NT2/D1 (cell line): ENCODE data around the gene RBM8A.
A peak's percentile ranks its signal among the peaks of the same experiment; 100 is the strongest.

Experiments
- DNase-seq: peaks from one replicate; pipeline ENCODE4 v3.0.0-alpha.2; 2011; ENCODE audit warnings: low read depth, low spot score
- H3K27me3 ChIP-seq: 2 replicates; pipeline ENCODE4 v1.6.0; 2011; ENCODE audit warnings: mild to moderate bottlenecking; ENCODE audit not compliant: insufficient read length, insufficient read depth
- H3K36me3 ChIP-seq: 2 replicates; pipeline ENCODE4 v1.6.1; 2011; ENCODE audit warnings: mild to moderate bottlenecking, low read length, mixed read lengths; ENCODE audit not compliant: insufficient read depth, insufficient read length
- H3K4me1 ChIP-seq: 2 replicates; pipeline ENCODE4 v1.5.1; 2011; ENCODE audit not compliant: insufficient read depth, insufficient read length
- H3K4me3 ChIP-seq: 2 replicates; pipeline ENCODE4 v1.5.1; 2011; ENCODE audit warnings: low read depth; ENCODE audit not compliant: insufficient read length
- H3K9ac ChIP-seq: 2 replicates; pipeline ENCODE4 v1.6.0; 2011; ENCODE audit warnings: low read depth; ENCODE audit not compliant: insufficient read length
- H3K9me3 ChIP-seq: 2 replicates; pipeline ENCODE4 v1.5.1; 2011; ENCODE audit warnings: mild to moderate bottlenecking, low read length; ENCODE audit not compliant: insufficient read depth
- SUZ12 ChIP-seq: IDR thresholded peaks from 2 replicates; pipeline ENCODE4 v1.6.1; 2011; ENCODE audit not compliant: insufficient read length, insufficient read depth; ENCODE audit errors: extremely low read depth
- YY1 ChIP-seq: IDR thresholded peaks from 2 replicates; pipeline ENCODE4 v1.6.1; 2011; ENCODE audit not compliant: insufficient read length, insufficient read depth
- ZNF274 ChIP-seq: IDR thresholded peaks from 2 replicates; pipeline ENCODE4 v1.6.1; 2011; ENCODE audit warnings: mild to moderate bottlenecking, low read depth, low read length

RBM8A gene

GRCh38 chr1:145885738-145886287, 41.5 kb downstream of the RBM8A start, which contains the start of gene ANKRD35:
ANKRD35 (minus strand) TSS chr1:145885866; CDS start chr1:145885758, 108 bp downstream.
- peak; percentile 76 for DNase-seq
- Histone ChIP-seq H3K9me3 (no peaks in the 10 kb centered on the region), H3K36me3 (no peaks in the 10 kb centered on the region), H3K27me3 (peaks cover 26% of the 10 kb centered on the region), H3K4me3 (peak within 1 kb of the TSS; percentile 59), H3K4me1 (peaks cover 6% of the 10 kb centered on the region), H3K9ac (peak within 1 kb of the TSS; percentile 52)
- TF ChIP-seq SUZ12, result no peak
- TF ChIP-seq YY1, result no peak
- no peak for TF ChIP-seq ZNF274

GRCh38 chr1:145884675-145885074, 42.6 kb downstream of the RBM8A start:
- Histone ChIP-seq H3K27me3 (peaks cover 26% of the 10 kb centered on the region), H3K9ac (no peak overlapping the region), H3K4me1 (peaks cover 6% of the 10 kb centered on the region), H3K4me3 (no peak overlapping the region), H3K36me3 (no peaks in the 10 kb centered on the region), H3K9me3 (no peaks in the 10 kb centered on the region)
- no peak for DNase-seq
- no peak for TF ChIP-seq SUZ12
- TF ChIP-seq YY1, result no peak
- TF ChIP-seq ZNF274, result no peak

- Histone ChIP-seq H3K27me3 (peaks cover 17% of the 10 kb centered on the region), H3K9ac (peak overlapping the region; percentile 14), H3K36me3 (no peaks in the 10 kb centered on the region), H3K4me3 (no peak overlapping the region), H3K9me3 (no peaks in the 10 kb centered on the region), H3K4me1 (peaks cover 14% of the 10 kb centered on the region)
- TF ChIP-seq SUZ12, result no peak
- no peak for TF ChIP-seq YY1
- TF ChIP-seq ZNF274, result no peak
- DNase-seq, result no peak
Measured at GRCh38 chr1:145879775-145880174, 47.5 kb downstream of the RBM8A start.

- no peaks in the 10 kb centered on the region for H3K9me3 ChIP-seq
- H3K4me3 ChIP-seq, result no peak overlapping the region
- TF ChIP-seq ZNF274, result no peak
- TF ChIP-seq SUZ12, result no peak
- TF ChIP-seq YY1, result no peak
- H3K9ac ChIP-seq, result no peak overlapping the region
- peaks cover 6% of the 10 kb centered on the region for H3K27me3 ChIP-seq
- H3K36me3 ChIP-seq, result no peaks in the 10 kb centered on the region
- DNase-seq, result no peak
- peaks cover 14% of the 10 kb centered on the region for H3K4me1 ChIP-seq
Measured at GRCh38 chr1:145878724-145879123, 48.6 kb downstream of the RBM8A start.

- no peak for TF ChIP-seq ZNF274
- no peak for TF ChIP-seq SUZ12
- no peak for TF ChIP-seq YY1
Measured at GRCh38 chr1:145877923-145878486, 49.3 kb downstream of the RBM8A start.

GRCh38 chr1:145874646-145875045, 52.6 kb downstream of the RBM8A start:
- peaks cover 5% of the 10 kb centered on the region for H3K27me3 ChIP-seq
- TF ChIP-seq YY1, result no peak
- no peak for TF ChIP-seq SUZ12
- TF ChIP-seq ZNF274, result no peak

More at GRCh38 chr1:145877923-145878486, 49.3 kb downstream of the RBM8A start:
- no peak for DNase-seq
- H3K9me3 ChIP-seq, result no peaks in the 10 kb centered on the region
- H3K4me1 ChIP-seq, result peaks cover 16% of the 10 kb centered on the region
- H3K36me3 ChIP-seq, result no peaks in the 10 kb centered on the region
- H3K9ac ChIP-seq, result no peak overlapping the region
- no peak overlapping the region for H3K4me3 ChIP-seq
- H3K27me3 ChIP-seq, result peaks cover 5% of the 10 kb centered on the region

GRCh38 chr1:145871994-145872924, 55.0 kb downstream of the RBM8A start:
- no peak overlapping the region for H3K4me3 ChIP-seq
- H3K4me1 ChIP-seq, result peaks cover 3% of the 10 kb centered on the region
- peaks cover 5% of the 10 kb centered on the region for H3K27me3 ChIP-seq
- no peaks in the 10 kb centered on the region for H3K9me3 ChIP-seq
- DNase-seq, result no peak
- no peaks in the 10 kb centered on the region for H3K36me3 ChIP-seq
- no peak overlapping the region for H3K9ac ChIP-seq
- no peak for TF ChIP-seq ZNF274
- no peak for TF ChIP-seq SUZ12
- TF ChIP-seq YY1, result no peak

More at GRCh38 chr1:145874646-145875045, 52.6 kb downstream of the RBM8A start:
- no peak for DNase-seq
- peaks cover 17% of the 10 kb centered on the region for H3K4me1 ChIP-seq
- no peaks in the 10 kb centered on the region for H3K36me3 ChIP-seq
- no peaks in the 10 kb centered on the region for H3K9me3 ChIP-seq
- no peak overlapping the region for H3K9ac ChIP-seq
- no peak overlapping the region for H3K4me3 ChIP-seq
